BLaER1 (cell line): ENCODE measurements around the gene SCRN3.
"Not testable (repeated sequence)": the region's sequence is repeated elsewhere in the genome, so short reads cannot be mapped to it uniquely, and the experiment has no call there.

Source experiments
- H3K27ac ChIP-seq: shearing (Covaris generic); formaldehyde crosslinking; 2 replicates; pipeline ENCODE4 v1.8.1; 2022
- H3K27me3 ChIP-seq: shearing (Covaris generic); formaldehyde crosslinking; 2 replicates; pipeline ENCODE4 v1.8.1; 2022
- H3K36me3 ChIP-seq: shearing (Covaris generic); formaldehyde crosslinking; 2 replicates; pipeline ENCODE4 v1.8.1; 2022
- H3K4me1 ChIP-seq: shearing (Covaris generic); formaldehyde crosslinking; 2 replicates; pipeline ENCODE4 v1.8.1; 2022
- H3K4me2 ChIP-seq: shearing (Covaris generic); formaldehyde crosslinking; 2 replicates; pipeline ENCODE4 v1.8.1; 2022
- H3K4me3 ChIP-seq: shearing (Covaris generic); formaldehyde crosslinking; 2 replicates; pipeline ENCODE4 v1.8.1; 2022
- H3K9ac ChIP-seq: shearing (Covaris generic); formaldehyde crosslinking; 2 replicates; pipeline ENCODE4 v1.8.1; 2022
- H3K9me3 ChIP-seq: shearing (Covaris generic); formaldehyde crosslinking; 2 replicates; pipeline ENCODE4 v1.8.1; 2022
- H4K20me1 ChIP-seq: shearing (Covaris generic); formaldehyde crosslinking; 2 replicates; pipeline ENCODE4 v1.8.1; 2022
- Cebpa-rat ChIP-seq: shearing (Covaris generic); IDR thresholded peaks from 2 replicates; pipeline ENCODE4 v1.8.1; 2022

Gene SCRN3

GRCh38 chr2:174399171-174399570, 3.6 kb downstream of the SCRN3 start:
- H3K9ac ChIP-seq, result no peak overlapping the region
- peaks cover 20% of the 10 kb centered on the region for H3K36me3 ChIP-seq
- H3K9me3 ChIP-seq, result no peaks in the 10 kb centered on the region
- no peak overlapping the region for H3K27ac ChIP-seq
- no peak overlapping the region for H3K4me2 ChIP-seq
- H4K20me1 ChIP-seq, result peaks cover 8% of the 10 kb centered on the region; the same call in 1 of the 2 replicates
- TF ChIP-seq Cebpa-rat, result no peak
- H3K27me3 ChIP-seq, result no peaks in the 10 kb centered on the region
- peaks cover 17% of the 10 kb centered on the region for H3K4me1 ChIP-seq
- no peak overlapping the region for H3K4me3 ChIP-seq

DNA sequence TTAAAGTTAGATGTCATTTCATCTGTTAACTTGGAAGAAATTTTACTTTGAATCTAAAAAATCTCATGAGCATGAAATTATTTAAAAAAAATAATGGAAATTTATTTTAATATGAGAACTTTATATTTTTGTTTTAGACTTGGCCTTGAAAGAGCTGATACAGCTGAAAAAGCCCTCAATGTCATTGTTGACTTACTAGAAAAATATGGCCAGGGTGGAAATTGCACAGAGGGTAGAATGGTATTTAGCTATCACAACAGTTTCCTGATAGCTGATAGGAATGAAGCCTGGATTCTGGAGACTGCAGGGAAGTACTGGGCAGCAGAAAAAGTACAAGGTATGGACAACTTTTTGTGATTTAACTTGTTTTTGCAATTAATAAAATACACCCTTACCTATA, 5.3 kb downstream of the SCRN3 start:
- no peak for TF ChIP-seq Cebpa-rat
- no peaks in the 10 kb centered on the region for H3K9me3 ChIP-seq
- no peak overlapping the region for H3K4me2 ChIP-seq
- H3K27ac ChIP-seq, result no peak overlapping the region
- H3K4me3 ChIP-seq, result no peak overlapping the region
- no peak overlapping the region for H3K9ac ChIP-seq
- peaks cover 9% of the 10 kb centered on the region for H3K4me1 ChIP-seq
- no peaks in the 10 kb centered on the region for H3K27me3 ChIP-seq
- H3K36me3 ChIP-seq, result peaks cover 20% of the 10 kb centered on the region
- no peaks in the 10 kb centered on the region for H4K20me1 ChIP-seq

- H3K9ac ChIP-seq, result no peak overlapping the region
- no peaks in the 10 kb centered on the region for H3K9me3 ChIP-seq
- no peak overlapping the region for H3K4me2 ChIP-seq
- H3K4me3 ChIP-seq, result no peak overlapping the region
- peaks cover 20% of the 10 kb centered on the region for H3K36me3 ChIP-seq
- H3K4me1 ChIP-seq, result no peaks in the 10 kb centered on the region
- no peaks in the 10 kb centered on the region for H3K27me3 ChIP-seq
- H3K27ac ChIP-seq, result no peak overlapping the region
- TF ChIP-seq Cebpa-rat, result no peak
- no peaks in the 10 kb centered on the region for H4K20me1 ChIP-seq
Observed at GRCh38 chr2:174403628-174404027, 8.1 kb downstream of the SCRN3 start.

- H3K4me3 ChIP-seq, H3K27ac ChIP-seq, H3K4me1 ChIP-seq, H3K9ac ChIP-seq, H4K20me1 ChIP-seq, H3K27me3 ChIP-seq, H3K4me2 ChIP-seq, H3K9me3 ChIP-seq: not testable (repeated sequence)
- peaks cover 20% of the 10 kb centered on the region for H3K36me3 ChIP-seq
Observed at GRCh38 chr2:174410039-174410438, 14.5 kb downstream of the SCRN3 start.

DNA sequence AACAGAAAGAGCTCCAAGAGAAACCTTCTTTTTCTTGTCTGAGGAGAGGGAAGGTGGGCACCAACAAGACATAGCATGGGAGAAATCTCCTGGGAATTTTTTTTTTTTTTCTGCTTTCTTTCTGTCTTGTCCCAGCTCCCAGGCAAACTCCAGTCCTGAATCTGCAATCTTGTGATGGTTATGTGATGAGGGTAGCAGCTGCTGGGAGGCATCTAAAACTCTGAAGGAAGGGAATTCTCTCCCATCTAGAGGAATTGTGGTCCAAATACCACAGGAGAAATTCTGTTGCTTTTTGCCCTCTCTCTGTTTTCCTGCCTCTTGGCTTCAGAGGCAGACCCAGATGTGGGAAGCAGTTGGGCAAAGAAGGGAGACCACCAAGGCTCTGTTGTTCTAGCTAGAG, 16.7 kb downstream of the SCRN3 start:
- Histone ChIP-seq H3K9me3 (no peaks in the 10 kb centered on the region), H3K4me1 (no peaks in the 10 kb centered on the region), H3K36me3 (peaks cover 23% of the 10 kb centered on the region), H3K4me3 (no peak overlapping the region), H3K4me2 (no peak overlapping the region), H4K20me1 (no peaks in the 10 kb centered on the region), H3K27ac (no peak overlapping the region), H3K9ac (no peak overlapping the region), H3K27me3 (no peaks in the 10 kb centered on the region)
- no peak for TF ChIP-seq Cebpa-rat

GRCh38 chr2:174428214-174428613, 32.7 kb downstream of the SCRN3 start:
- H3K27ac ChIP-seq, result no peak overlapping the region
- no peak for TF ChIP-seq Cebpa-rat
- no peaks in the 10 kb centered on the region for H4K20me1 ChIP-seq
- H3K4me1 ChIP-seq, result no peaks in the 10 kb centered on the region
- H3K4me2 ChIP-seq, result no peak overlapping the region
- H3K4me3 ChIP-seq, result no peak overlapping the region
- H3K27me3 ChIP-seq, result no peaks in the 10 kb centered on the region
- H3K36me3 ChIP-seq, result peaks cover 14% of the 10 kb centered on the region
- peaks cover 8% of the 10 kb centered on the region; the same call in 1 of the 2 replicates for H3K9me3 ChIP-seq
- H3K9ac ChIP-seq, result no peak overlapping the region

GRCh38 chr2:174430066-174430465, 34.5 kb downstream of the SCRN3 start:
- H3K36me3 ChIP-seq, result peaks cover 9% of the 10 kb centered on the region; the same call in 1 of the 2 replicates
- no peak for TF ChIP-seq Cebpa-rat
- H3K27ac ChIP-seq, result no peak overlapping the region
- H3K4me1 ChIP-seq, result no peaks in the 10 kb centered on the region
- no peak overlapping the region for H3K4me2 ChIP-seq
- no peak overlapping the region for H3K4me3 ChIP-seq
- H3K9ac ChIP-seq, result no peak overlapping the region
- peaks cover 8% of the 10 kb centered on the region; the same call in 1 of the 2 replicates for H3K9me3 ChIP-seq
- H3K27me3 ChIP-seq, result no peaks in the 10 kb centered on the region
- no peaks in the 10 kb centered on the region for H4K20me1 ChIP-seq

DNA sequence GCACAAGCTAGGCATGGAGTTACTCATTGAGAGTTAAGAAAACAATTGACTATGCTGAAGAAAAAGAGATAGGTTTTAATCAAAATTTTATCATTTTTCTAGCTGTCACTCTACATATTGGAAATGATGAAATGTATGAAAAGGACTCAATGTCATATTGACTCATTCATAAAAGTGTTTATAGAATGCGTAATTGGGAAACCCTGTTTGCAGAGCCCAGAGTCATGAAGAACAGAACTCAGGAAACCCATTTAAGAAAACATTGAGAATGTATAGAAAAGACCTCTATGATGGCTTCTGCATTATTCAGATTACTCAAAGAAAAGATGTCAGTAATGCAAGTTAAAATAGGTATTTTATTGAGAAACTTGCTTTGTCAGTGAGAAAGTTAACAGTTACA, 36.4 kb downstream of the SCRN3 start:
- TF ChIP-seq Cebpa-rat, result no peak
- peaks cover 8% of the 10 kb centered on the region; the same call in 1 of the 2 replicates for H3K9me3 ChIP-seq
- no peak overlapping the region for H3K4me3 ChIP-seq
- no peaks in the 10 kb centered on the region for H4K20me1 ChIP-seq
- no peak overlapping the region for H3K4me2 ChIP-seq
- H3K36me3 ChIP-seq, result peaks cover 14% of the 10 kb centered on the region; the same call in 1 of the 2 replicates
- no peaks in the 10 kb centered on the region for H3K4me1 ChIP-seq
- no peak overlapping the region for H3K9ac ChIP-seq
- no peak overlapping the region for H3K27ac ChIP-seq
- H3K27me3 ChIP-seq, result no peaks in the 10 kb centered on the region

- Histone ChIP-seq H3K4me3 (no peak overlapping the region), H3K27me3 (no peaks in the 10 kb centered on the region), H3K27ac (no peak overlapping the region), H3K4me1 (no peaks in the 10 kb centered on the region), H3K9me3 (no peaks in the 10 kb centered on the region), H3K4me2 (no peak overlapping the region), H4K20me1 (no peaks in the 10 kb centered on the region), H3K36me3 (0 out of 2 replicates have a peak, but pooled peaks cover 9% of the 10 kb centered on the region), H3K9ac (no peak overlapping the region)
- TF ChIP-seq Cebpa-rat, result no peak
Observed at GRCh38 chr2:174436351-174436750, 40.8 kb downstream of the SCRN3 start.

DNA sequence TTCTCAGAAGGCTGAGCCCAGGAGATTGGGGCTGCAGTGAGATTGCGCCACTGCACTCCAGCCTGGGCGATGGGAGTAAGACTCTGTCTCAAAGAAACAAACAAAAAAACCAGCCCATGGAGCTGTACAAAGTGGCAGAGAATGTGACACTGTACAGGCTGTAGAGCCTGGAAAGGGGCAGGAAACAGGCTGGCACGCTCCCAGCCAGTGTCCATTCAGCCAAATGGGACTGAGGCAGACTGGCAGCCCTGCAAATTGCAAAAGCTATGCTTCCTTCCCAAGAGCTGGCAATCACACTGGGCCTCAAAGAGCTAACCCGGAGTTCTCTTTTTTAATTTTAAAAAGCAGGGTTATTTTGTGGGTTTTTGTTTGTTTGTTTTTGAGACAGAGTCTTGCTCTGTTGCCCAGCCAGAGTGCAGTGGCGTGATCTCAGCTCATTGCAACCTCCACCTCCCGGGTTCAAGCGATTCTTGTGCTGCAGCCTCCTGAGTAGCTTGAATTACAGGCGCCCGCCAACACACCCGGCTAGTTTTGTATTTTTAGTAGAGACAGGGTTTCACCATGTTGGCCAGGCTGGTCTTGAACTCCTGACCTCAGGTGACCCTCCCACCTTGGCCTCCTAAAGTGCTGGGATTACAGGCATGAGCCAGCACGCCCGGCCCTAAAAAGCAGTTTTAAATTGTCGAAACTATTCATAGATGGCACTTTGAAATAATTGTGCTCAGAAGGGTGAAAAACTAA, 42.8 kb downstream of the SCRN3 start:
- no peak overlapping the region for H3K4me3 ChIP-seq
- H3K36me3 ChIP-seq, result 0 out of 2 replicates have a peak, but pooled peaks cover 12% of the 10 kb centered on the region
- H3K27me3 ChIP-seq, result no peaks in the 10 kb centered on the region
- H3K9ac ChIP-seq, result no peak overlapping the region
- H3K4me1 ChIP-seq, result no peaks in the 10 kb centered on the region
- no peak overlapping the region for H3K4me2 ChIP-seq
- H3K27ac ChIP-seq, result no peak overlapping the region
- no peaks in the 10 kb centered on the region for H3K9me3 ChIP-seq
- no peak for TF ChIP-seq Cebpa-rat
- no peaks in the 10 kb centered on the region for H4K20me1 ChIP-seq
